ENCODE data around the gene SLITRK5. TPM values are rescaled to one million over a fixed set of nuclear protein-coding genes. Genes with fewer than 3 reads are reported as not detected.

SLITRK5 gene
- total RNA-seq, 1 donor from 2014 or later, result 0.03 TPM

DNA sequence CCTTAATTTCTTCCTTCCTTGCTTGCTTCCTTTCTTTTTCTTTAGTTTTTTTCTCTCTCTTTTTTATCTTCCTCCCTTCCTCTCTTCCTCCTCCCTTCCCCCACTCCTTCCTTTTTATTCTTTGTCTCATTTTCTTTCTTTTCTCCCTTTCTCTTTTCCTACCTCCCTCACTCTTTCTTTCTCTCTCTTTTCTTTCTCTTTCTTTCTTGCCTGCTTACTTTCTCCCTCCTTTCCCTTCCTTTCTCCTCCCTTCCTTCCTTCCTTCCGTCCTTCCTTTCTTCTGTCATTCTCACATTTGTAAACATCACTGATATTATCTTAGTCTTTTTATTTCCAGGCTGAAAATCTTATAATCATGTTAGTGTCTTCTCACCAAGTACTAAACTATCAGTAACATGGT, 38.8 kb downstream of the SLITRK5 start:
- no peak for DNase-seq (ENCODE audit: low spot score)

DNA sequence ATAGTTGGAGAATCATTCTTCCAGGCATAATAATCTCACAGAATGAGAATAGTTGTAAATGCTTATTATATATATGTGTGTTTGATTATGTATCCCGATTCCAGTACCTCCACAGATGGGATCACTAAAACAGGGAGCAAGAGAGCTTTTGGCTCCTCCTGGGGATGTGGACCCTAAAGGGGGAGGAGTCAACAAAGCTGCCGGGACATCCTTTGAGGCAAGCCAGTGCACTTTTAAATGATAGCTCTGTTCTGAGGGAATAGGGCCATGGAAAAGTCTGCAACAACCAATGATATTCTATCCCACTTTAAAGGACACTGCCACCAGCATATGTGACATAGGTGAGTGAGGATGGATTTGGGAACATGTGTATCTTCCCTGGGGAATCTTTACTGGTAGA, 40.8 kb downstream of the SLITRK5 start:
- no peak for DNase-seq (ENCODE audit: low spot score)
